Uterus (tissue), 4 donors: ENCODE results near the gene GRK3. TPM values are rescaled to one million over a fixed set of nuclear protein-coding genes. Genes with fewer than 3 reads are reported as not detected.

ENCODE experiments used
- DNase-seq, 2 donors: peaks; one replicate each; pipeline ENCODE4 v3.0.0-alpha.2; 2019 to 2020
- H3K27ac ChIP-seq, 2 donors: fragments of 200-600 bp; sonication (generic); 1 replicate in 1 of 2; 2 replicates in 1 of 2; pipeline ENCODE4 v1.5.1; 2016 to 2018
- H3K27me3 ChIP-seq, 2 donors: fragments of 200-600 bp; sonication (generic); one replicate each; pipeline ENCODE4 v1.5.1; 2018 to 2019; ENCODE audit warnings: control low read depth in 1 of 2
- H3K36me3 ChIP-seq, 2 donors: fragments of 200-600 bp; sonication (generic); one replicate each; pipeline ENCODE4 v1.5.1; 2019; ENCODE audit warnings: control low read depth in 1 of 2
- H3K4me1 ChIP-seq, 2 donors: fragments of 200-600 bp; sonication (generic); one replicate each; pipeline ENCODE4 v1.5.1; 2018 to 2019; ENCODE audit warnings: control low read depth in 1 of 2
- H3K4me3 ChIP-seq, 2 donors: fragments of 200-600 bp; sonication (generic); 1 replicate in 1 of 2; 2 replicates in 1 of 2; pipeline ENCODE4 v1.5.1; 2018 to 2019; ENCODE audit warnings: mild to moderate bottlenecking in 1 of 2
- H3K9me3 ChIP-seq, 2 donors: fragments of 200-600 bp; sonication (generic); one replicate each; pipeline ENCODE4 v1.5.1; 2019; ENCODE audit warnings: control low read depth in 1 of 2
- POLR2A ChIP-seq, 2 donors: fragments of 450-650 bp; IDR thresholded peaks; one replicate each; pipeline ENCODE4 v1.6.1; 2016; ENCODE audit warnings: antibody characterized with exemption in 2 of 2, mild to moderate bottlenecking in 1 of 2, moderate library complexity in 1 of 2
- intact Hi-C: fragments of 100-400 bp; cut with DNase I; formaldehyde crosslinking; loops from one replicate; pipeline ENCODE4 v1.15.1; 2023; ENCODE audit warnings: low total_unique reads
- total RNA-seq, 4 donors: library from RNA; depleted of rRNA in 3 of 4; stranded (reverse); fragments of >200 nt in 3 of 4; gene quantifications; one replicate each; pipeline versions ENCODE4 v1.1.0 to v1.2.4, GENCODE V29; 2014 to 2023
- TF ChIP-seq, protein P1 (sequence below), 4 experiments: fragments of 200-600 bp in 2 of 4; fragments of 450-650 bp in 2 of 4; sonication (generic) in 2 of 4; IDR thresholded peaks; one replicate each; pipeline ENCODE4 v1.5.1; 2016 to 2019; ENCODE audit warnings: antibody characterized with exemption in 4 of 4, mild to moderate bottlenecking in 2 of 4, moderate library complexity in 1 of 4
- donor health status: DM: yes; HTN: yes; CAD: no.

The GRK3 gene
- total RNA-seq, 4 donors from 2014 or later = 1.3 to 15.8 (median 8.9) TPM

DNA sequence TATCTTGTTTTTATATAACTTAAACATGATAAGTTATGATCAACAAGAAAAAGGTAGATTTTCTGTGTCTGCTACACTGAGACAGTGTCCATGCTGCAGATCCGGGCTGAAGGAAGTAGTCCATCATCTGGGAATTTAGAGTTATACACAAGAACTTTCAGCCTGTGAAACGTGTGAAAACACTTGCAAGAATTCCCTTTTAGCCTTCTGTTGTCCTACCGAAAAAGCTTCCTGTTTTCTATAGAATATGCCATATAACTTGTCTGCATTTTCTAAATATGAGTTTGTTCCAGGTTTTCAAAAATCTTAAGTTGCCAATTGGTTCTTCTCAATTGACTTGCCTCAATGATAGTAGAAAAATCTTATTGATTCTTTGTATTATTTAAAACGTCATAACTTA lies 113.2 kb downstream of the GRK3 start:
- no peak for DNase-seq
- H3K36me3 ChIP-seq = no peaks in the 10 kb centered on the region
- H3K9me3 ChIP-seq = no peaks in the 10 kb centered on the region
- H3K4me3 ChIP-seq = no peak overlapping the region
- intact Hi-C loops = no loop called here
- H3K27ac ChIP-seq = no peak overlapping the region
- TF ChIP-seq, protein P1, sequence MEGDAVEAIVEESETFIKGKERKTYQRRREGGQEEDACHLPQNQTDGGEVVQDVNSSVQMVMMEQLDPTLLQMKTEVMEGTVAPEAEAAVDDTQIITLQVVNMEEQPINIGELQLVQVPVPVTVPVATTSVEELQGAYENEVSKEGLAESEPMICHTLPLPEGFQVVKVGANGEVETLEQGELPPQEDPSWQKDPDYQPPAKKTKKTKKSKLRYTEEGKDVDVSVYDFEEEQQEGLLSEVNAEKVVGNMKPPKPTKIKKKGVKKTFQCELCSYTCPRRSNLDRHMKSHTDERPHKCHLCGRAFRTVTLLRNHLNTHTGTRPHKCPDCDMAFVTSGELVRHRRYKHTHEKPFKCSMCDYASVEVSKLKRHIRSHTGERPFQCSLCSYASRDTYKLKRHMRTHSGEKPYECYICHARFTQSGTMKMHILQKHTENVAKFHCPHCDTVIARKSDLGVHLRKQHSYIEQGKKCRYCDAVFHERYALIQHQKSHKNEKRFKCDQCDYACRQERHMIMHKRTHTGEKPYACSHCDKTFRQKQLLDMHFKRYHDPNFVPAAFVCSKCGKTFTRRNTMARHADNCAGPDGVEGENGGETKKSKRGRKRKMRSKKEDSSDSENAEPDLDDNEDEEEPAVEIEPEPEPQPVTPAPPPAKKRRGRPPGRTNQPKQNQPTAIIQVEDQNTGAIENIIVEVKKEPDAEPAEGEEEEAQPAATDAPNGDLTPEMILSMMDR (IDR thresholded peaks at IDR 0.05) = no peak
- no peak for TF ChIP-seq POLR2A (IDR thresholded peaks at IDR 0.05)
- H3K4me1 ChIP-seq = no peaks in the 10 kb centered on the region
- no peaks in the 10 kb centered on the region for H3K27me3 ChIP-seq

GRCh38 chr22:25680051-25680450 lies 115.6 kb downstream of the GRK3 start:
- H3K27ac ChIP-seq = no peak overlapping the region

GRCh38 chr22:25680956-25681355 lies 116.5 kb downstream of the GRK3 start:
- H3K27ac ChIP-seq = no peak overlapping the region
- H3K9me3 ChIP-seq = no peaks in the 10 kb centered on the region
- no peak for DNase-seq
- intact Hi-C loops = no loop called here
- H3K36me3 ChIP-seq = no peaks in the 10 kb centered on the region
- no peaks in the 10 kb centered on the region for H3K4me1 ChIP-seq
- TF ChIP-seq, protein P1 (IDR thresholded peaks at IDR 0.05) = no peak
- TF ChIP-seq POLR2A (IDR thresholded peaks at IDR 0.05) = no peak
- no peaks in the 10 kb centered on the region for H3K27me3 ChIP-seq
- no peak overlapping the region for H3K4me3 ChIP-seq

More at GRCh38 chr22:25680051-25680450, 115.6 kb downstream of the GRK3 start:
- TF ChIP-seq, protein P1 (IDR thresholded peaks at IDR 0.05) = no peak
- no peak for TF ChIP-seq POLR2A (IDR thresholded peaks at IDR 0.05)
- intact Hi-C loops = no loop called here
- H3K4me1 ChIP-seq = no peaks in the 10 kb centered on the region
- no peaks in the 10 kb centered on the region for H3K9me3 ChIP-seq
- H3K27me3 ChIP-seq = no peaks in the 10 kb centered on the region
- no peak for DNase-seq
- no peak overlapping the region for H3K4me3 ChIP-seq
- no peaks in the 10 kb centered on the region for H3K36me3 ChIP-seq

DNA sequence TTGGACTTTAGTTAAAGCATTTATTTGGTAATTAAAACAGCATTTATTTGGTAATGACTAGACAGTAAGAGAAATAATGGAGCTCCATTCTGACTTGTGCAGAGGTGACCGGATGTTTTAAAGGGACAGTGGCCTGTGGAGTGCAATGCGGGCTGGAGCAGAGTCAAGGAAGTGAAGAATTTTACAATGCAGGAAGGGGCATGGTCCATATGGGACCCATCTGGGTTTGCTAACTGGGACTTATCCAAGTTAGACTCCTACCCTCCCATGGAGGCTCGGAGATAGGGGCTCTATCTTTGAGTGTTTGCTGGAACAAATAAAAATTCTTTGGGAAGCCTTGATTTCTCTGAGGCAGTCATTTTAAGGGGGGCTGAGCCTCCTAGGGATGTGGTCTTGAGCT lies 117.6 kb downstream of the GRK3 start:
- no peaks in the 10 kb centered on the region for H3K27me3 ChIP-seq
- TF ChIP-seq POLR2A (IDR thresholded peaks at IDR 0.05) = no peak
- TF ChIP-seq, protein P1 (IDR thresholded peaks at IDR 0.05) = no peak
- intact Hi-C loops = no loop called here
- H3K27ac ChIP-seq = no peak overlapping the region
- H3K4me1 ChIP-seq = no peaks in the 10 kb centered on the region
- no peak overlapping the region for H3K4me3 ChIP-seq
- H3K9me3 ChIP-seq = no peaks in the 10 kb centered on the region
- DNase-seq = no peak
- H3K36me3 ChIP-seq = no peaks in the 10 kb centered on the region

GRCh38 chr22:25688627-25689026 lies 124.2 kb downstream of the GRK3 start:
- Histone ChIP-seq H3K4me1 (no peaks in the 10 kb centered on the region), H3K9me3 (no peaks in the 10 kb centered on the region), H3K27me3 (no peaks in the 10 kb centered on the region), H3K36me3 (no peaks in the 10 kb centered on the region), H3K27ac (no peak overlapping the region), H3K4me3 (no peak overlapping the region)
- no peak for DNase-seq
- intact Hi-C loops = no loop called here
- no peak for TF ChIP-seq POLR2A (IDR thresholded peaks at IDR 0.05)
- TF ChIP-seq, protein P1 (IDR thresholded peaks at IDR 0.05) = no peak
